Glomerular endothelial cell (primary cell): ENCODE measurements around the gene BAHD1. TPM values are rescaled to one million over a fixed set of nuclear protein-coding genes. Genes with fewer than 3 reads are reported as not detected.

ENCODE experiments used
- DNase-seq: peaks from one replicate; pipeline ENCODE4 v3.0.0-alpha.2; 2011; ENCODE audit warnings: low read depth, low spot score; ENCODE audit errors: extremely low read depth
- total RNA-seq: library from RNA; depleted of rRNA; stranded (reverse); fragments of >200 nt; gene quantifications from 2 replicates; pipeline ENCODE4 v1.2.3, GENCODE V29; 2015

BAHD1 gene
- total RNA-seq, 1 donor from 2014 or later: 23.0 TPM

- no peak for DNase-seq
Measured at GRCh38 chr15:40421246-40422157, 19.3 kb upstream of the BAHD1 start.

DNA sequence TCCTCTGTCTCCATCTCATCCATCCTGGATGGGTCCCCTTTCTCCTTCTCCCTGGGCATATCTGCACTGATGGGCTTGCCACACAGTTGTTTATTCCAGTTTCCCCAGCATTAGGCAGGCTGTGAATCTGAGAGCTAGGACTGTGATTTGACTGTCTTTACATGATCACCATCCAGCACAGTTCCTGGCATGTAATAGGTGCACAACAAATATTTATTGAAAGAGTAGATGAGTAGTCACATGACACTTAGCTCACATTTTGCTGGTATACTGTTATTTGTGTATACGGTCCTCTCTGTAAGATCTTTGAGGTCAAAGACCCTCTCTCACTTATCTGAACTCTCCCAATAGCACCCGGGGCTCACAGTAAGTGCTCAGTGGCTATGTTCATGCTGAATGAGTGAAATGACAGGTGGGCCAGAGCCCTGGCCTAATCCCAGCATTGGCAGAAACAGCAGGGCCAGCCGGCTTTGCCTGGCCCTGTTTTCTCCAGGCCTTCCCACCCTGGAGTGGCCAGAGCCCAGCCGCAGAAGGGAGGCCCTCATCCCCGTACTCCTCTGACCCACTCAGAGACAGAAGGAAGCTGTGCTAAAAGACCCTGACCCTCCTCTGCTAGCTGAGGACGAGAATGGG is 16.2 kb upstream of the BAHD1 start:
- no peak for DNase-seq

GRCh38 chr15:40425681-40426080 is 15.1 kb upstream of the BAHD1 start:
- DNase-seq: no peak

DNA sequence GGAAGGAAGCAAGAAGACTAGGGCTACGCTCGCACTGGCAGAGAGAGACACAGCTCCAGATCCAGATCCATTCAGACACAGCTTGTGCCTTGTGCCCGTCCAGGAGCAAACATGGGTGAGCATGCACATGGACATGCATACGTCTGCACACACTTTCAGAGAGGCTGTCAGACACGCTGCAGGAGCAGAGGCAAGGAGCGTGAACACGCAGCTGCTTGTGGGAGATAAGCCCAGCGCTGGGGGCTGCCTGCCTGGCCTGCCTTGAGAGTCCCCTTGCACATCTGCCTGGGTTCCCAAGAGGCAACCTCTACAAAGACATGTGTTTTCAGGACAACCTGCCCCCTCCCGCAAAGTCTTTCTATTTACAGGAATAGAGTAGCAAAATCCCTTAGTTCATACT is 13.6 kb upstream of the BAHD1 start:
- DNase-seq: no peak

DNA sequence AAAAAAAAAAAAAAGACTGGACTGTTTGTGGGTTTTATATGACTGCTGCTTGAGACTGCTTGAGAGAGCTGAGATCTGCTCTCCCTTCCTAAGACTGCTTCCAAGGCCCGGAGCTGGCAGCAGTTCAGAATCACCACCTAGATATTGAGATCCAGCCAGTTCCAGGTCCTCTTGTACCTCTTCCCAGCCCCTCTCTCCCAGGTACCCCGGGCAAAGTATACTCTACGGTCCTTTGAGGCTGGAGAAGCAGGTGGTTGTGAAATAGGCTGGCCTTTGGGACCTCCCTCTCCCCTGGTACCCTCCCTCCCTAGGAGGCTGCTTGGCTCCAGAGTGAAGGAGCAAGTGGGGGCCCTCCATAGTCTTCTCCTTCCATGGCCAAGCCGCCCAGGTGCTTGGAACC is 12.6 kb upstream of the BAHD1 start:
- DNase-seq: no peak

DNA sequence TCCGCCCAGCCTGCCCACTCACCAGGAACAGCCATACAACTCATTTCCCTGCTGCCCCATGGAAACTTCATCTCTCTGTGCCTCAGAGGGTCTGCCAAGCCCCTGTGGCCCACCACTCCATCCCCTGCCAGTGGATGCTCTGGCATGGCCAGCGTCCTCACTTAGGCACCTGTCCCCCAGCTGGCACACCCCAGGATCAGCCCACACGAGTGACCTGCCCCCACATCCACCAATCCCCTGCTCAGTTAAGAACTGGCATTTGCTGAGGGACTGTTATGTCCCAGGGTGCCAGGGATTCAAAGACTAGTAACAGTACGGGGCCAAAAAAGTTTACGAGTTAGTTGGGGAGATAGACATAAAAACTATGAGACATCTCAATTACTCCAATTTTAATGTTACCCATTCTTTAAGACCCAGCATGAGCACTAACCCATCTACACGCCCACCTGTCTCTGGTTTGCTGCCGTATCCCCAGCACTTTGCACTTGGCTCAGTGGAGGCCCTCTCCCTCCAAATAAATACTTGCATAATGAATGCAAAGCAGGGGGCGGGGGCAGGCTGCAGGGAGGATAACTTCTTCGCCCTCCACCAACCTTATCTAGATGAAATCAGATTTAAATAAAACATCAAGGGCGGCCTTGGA is 11.6 kb upstream of the BAHD1 start:
- no peak for DNase-seq

DNA sequence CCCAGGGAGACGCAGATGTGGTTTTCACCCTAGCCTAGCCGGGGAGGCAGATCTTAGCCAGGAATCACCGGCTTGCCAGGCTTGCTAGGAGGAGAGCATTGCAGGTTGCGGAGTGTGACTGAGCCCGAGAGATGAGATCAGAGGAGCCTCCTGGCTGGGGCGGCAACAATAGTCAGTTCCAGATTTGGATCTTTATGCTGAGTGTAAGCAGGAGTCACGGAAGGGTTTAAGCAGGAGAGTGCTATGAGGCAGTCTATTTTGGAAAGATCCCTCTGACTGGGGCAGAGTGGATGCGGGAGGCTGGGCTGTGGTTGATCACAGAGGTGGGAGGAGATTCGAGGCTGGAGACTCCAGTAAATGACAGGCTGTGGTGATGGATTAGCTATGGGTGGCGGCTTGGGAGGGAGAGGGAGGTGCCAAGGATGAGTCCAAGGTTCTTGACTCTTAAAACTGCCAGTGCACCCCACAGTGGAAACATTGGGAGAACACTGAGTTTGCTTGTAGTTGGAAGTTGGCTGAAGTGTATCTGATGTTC is 10.4 kb upstream of the BAHD1 start:
- no peak for DNase-seq

- DNase-seq: no peak
Measured at GRCh38 chr15:40435023-40435709, 5.6 kb upstream of the BAHD1 start.

DNA sequence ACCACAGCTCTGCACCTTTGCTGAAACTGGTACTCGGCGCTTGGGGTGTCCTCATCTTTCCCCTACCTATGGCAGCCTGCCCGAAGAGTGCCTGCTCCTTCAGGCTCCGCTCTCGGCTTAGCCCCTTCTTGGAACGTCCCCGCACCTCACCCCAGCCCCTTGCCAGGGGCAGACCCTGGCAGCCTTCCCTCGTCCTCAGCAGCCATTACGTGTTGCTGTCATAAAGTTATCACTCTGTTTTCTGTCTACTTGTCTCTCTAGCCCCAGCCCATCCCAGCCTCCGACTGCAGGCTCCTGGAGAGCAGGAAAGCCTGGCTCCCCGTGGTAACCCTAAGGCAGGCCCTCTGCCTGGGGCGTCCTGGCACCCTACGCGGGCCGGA is 5.1 kb upstream of the BAHD1 start:
- DNase-seq: no peak

GRCh38 chr15:40436116-40436891 is 4.4 kb upstream of the BAHD1 start:
- no peak for DNase-seq

DNA sequence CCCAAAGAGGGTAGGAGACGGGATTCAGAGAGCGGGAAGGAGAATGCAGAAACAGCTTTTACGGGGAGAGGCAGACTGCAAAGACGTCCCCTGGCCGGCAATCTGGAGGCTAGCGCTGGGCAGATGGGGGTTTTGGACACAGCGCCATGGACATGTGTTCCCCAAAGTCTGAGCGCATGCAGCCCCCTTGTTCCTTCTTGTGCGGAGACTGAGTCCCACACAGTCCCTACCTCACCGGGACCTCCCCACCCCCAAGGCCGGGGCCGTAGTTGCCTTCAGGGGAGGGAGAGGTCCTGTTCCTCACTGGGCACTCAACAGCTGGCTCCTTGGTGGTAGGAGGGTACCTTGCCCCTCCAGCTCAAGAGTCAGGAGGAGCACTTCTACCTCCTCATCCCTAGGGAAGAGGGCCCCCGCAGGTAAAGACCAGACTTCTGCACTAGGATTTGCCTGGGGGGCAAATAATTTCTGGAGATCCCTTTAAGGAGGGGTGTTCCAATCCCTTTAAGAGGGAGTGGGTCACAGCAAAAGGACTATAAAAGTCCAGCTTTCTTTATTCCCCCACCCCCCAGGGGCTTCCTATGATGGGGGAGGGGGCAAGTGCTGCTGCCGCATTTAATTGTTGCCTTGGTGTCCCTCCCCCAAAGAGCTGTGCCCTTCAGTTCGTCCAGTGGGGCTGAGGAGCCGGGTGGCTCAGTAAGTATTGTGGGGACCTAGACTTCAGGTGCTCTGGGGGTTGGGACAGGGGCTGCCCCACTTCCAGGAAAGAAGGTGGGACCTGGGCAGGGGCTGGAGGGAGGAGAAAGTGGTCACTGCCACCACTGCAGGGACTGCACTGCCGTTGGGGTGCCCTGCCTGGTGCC is 3.6 kb upstream of the BAHD1 start:
- no peak for DNase-seq

DNA sequence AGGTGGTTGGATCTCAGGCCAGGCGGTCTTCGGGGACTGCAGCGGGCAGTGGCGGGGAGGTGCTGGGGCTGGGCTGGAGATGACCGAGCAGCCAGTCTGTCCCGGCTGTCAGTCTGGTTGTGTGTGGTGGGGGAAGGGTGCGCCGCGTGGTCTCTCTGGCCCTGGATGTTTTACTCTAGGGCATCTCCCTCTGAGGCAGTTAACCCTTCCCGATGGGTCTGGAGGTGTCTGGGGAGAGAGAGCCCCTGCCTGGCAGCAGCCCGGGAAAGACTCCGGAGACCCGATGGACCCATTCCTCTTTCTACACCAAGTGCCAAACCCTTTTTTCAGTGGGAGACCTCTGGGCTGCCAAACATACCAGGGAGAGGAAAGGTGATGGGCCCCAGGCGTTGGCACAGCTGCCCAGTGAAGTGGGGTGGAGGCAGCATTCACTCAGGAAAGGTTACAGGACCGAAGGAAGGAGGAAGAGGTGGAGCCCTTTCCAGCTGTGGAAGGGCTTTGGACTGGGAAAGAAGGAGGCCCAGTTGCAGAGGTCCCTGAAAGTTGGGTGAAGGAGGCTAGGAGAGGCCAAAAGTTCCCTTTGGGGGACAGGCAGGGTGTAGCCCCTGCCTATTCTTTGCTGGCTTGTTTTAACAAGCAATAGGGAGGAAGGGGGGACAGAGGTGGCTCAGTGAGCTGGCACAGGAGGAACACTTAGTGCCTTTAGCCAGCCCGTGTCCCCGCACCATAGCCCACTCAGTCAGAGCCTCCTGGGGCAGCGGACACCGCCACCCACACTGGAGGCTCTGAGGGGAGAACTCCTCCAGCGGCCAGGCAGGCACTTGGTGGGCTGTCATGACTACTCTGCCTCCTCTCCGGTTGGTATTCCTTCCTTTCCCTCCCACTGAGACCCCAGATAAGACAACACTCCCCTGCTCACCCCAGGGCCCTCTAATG is 2.7 kb upstream of the BAHD1 start:
- DNase-seq: no peak

DNA sequence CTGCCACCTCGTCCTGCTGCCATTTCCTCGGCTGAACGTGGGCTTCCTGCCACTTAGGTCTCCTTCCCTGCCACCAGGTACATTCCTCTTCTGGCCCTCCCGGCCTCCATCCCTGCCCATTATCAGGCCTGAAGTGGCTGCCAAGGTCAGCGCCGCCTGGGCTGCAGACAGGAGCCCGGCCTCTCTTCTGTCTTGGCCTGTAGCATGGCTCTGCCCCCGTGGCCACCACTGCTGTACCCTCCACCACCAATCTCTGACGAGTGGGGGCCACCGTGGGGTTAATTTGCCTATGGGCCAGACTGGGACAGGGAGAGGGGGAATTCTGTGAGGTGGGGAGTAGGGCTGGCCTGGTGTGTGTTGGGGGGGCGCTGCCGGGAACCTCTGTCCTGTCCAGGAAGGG is 2.0 kb upstream of the BAHD1 start:
- no peak for DNase-seq

GRCh38 chr15:40439461-40439959 is 1.2 kb upstream of the BAHD1 start:
- DNase-seq: no peak

DNA sequence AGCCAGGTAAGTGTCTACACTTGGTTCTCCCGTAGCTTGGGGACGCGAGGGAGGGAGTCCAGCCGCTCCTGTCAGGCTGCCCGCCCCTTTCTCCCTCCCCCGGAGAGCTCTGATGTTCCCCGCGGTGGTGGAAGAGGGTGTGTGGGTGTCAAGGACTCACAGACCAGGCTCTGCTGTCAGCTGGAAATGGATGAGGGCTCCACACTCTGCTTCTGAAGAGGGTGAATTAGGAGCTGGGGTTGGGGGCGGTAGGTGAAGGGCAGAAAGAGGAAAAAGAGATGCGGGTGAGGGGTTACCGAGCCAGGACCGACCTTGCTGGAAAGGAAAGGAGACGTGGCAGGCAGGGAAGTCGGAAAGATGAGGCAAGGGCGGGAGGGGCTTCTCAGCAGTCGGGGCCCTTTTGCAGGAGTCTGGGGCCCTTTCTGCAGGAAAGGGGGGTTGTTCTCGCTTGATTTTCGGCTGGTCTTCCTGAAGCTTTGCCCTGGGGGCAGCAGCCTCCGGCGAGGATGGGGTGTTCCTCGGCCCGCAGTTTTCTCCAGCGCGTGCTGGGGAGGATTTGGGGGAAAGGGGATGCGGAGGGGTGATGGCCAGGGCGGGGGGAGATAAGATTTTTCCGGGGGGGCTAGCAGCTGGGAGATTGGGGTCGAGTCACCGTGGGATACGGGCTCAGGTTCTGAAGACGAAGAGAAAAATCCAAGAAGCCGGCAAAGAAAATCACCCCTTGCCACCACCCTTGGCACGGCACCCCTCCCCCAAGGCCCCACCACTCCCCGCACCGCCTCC is 602 bp upstream of the BAHD1 start:
- DNase-seq: no peak

DNA sequence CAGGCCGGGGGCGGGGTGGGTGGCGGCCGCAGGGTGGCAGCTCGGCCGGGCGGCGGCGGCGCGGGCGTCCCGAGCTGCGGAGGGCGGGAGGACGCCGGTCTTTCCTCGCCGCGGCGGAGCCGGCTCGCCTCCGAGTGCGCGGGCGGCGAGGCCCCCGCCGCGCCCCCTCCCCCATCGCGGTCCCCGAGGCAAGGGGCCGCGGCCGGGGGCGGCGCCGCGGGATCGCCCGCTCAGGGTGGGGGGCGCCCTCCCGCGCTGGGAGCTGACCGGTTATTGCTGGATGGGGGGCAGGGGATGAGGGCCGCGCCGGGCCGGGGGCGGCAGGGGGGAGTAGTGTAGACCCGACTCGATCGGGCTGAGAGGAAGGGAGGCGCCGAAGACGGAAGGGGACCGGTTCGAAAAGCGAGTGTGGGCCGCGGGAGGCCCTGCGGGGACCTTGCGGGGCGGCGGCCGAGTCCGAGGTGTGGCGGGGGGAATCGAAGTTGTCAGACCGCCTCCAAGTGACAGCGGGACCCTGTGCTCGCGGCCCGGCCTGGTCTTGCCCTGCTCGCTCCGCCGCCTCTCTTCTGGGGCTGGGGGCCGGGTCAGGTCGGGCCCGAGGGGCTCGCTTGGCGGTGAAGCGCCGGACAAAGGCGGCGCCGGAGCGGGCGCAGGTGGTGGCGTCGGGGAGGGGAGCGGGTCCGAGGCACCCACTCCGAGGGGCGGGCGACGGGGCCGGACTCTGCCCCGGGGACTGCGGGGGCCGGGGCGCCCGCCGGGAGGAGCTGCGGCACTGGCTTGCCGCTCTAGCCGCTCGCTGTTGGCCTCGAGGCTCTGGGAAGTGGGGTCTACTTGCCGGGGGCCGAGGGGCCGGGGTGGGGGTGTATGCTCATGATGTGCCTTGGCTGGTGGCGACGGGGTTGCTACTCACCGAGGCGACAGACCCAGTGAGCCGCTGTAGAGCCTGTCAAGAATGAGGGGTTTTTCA is 1.1 kb downstream of the BAHD1 start:
- DNase-seq: no peak
